Measurements from ENCODE around the gene PHEX.

Gene PHEX

GRCh38 chrX:22159071-22159470, 126.9 kb downstream of the PHEX start:
- no peak for DNase-seq

GRCh38 chrX:22163326-22163725, 131.2 kb downstream of the PHEX start:
- no peak for DNase-seq

- no peak for DNase-seq
These were observed 132.8 kb downstream of the PHEX start for GRCh38 chrX:22164770-22165388.

- no peak for DNase-seq
These were observed 133.8 kb downstream of the PHEX start for GRCh38 chrX:22165732-22166457.

- DNase-seq: no peak
These were observed 139.3 kb downstream of the PHEX start for GRCh38 chrX:22171287-22172060.

GRCh38 chrX:22173966-22174365, 141.8 kb downstream of the PHEX start:
- DNase-seq: no peak

- DNase-seq: no peak
These were observed 145.9 kb downstream of the PHEX start for GRCh38 chrX:22177950-22178515.

- DNase-seq: no peak
These were observed 152.0 kb downstream of the PHEX start for GRCh38 chrX:22184096-22184495.

- DNase-seq: no peak
These were observed 154.0 kb downstream of the PHEX start for GRCh38 chrX:22186165-22186564.

- no peak for DNase-seq
These were observed 160.4 kb downstream of the PHEX start for GRCh38 chrX:22192419-22193060.

- DNase-seq: no peak
These were observed 161.9 kb downstream of the PHEX start for GRCh38 chrX:22193851-22194659.

GRCh38 chrX:22194660-22194945, 162.5 kb downstream of the PHEX start:
- DNase-seq: no peak

GRCh38 chrX:22196149-22196548, 164.0 kb downstream of the PHEX start:
- DNase-seq: no peak

- DNase-seq: no peak
These were observed 170.1 kb downstream of the PHEX start for GRCh38 chrX:22202251-22202650.

- DNase-seq: no peak
These were observed 171.1 kb downstream of the PHEX start for GRCh38 chrX:22203186-22203585.

GRCh38 chrX:22206781-22207180, 174.7 kb downstream of the PHEX start:
- no peak for DNase-seq

GRCh38 chrX:22220941-22221340, 188.8 kb downstream of the PHEX start:
- DNase-seq: peak; percentile 28

GRCh38 chrX:22234380-22234779, 202.3 kb downstream of the PHEX start:
- DNase-seq: no peak

- DNase-seq: no peak
These were observed 205.4 kb downstream of the PHEX start for GRCh38 chrX:22237479-22237878.

GRCh38 chrX:22246620-22247019, 214.5 kb downstream of the PHEX start:
- no peak for DNase-seq

- no peak for DNase-seq
These were observed 215.0 kb downstream of the PHEX start for GRCh38 chrX:22247169-22247568.

- no peak for DNase-seq
These were observed 216.3 kb downstream of the PHEX start for GRCh38 chrX:22248401-22248800.

GRCh38 chrX:22249371-22249770, 217.2 kb downstream of the PHEX start:
- no peak for DNase-seq

Data from 8988T (cell line).